Ramos (cell line): ENCODE results near the gene IGF2BP2.

Experiments used
- in situ Hi-C: fragments of 300-500 bp; cut with MboI; formaldehyde crosslinking; loops from one replicate; pipeline ENCODE4 v1.14.3; 2022; ENCODE audit warnings: low sequenced_read_pairs; ENCODE audit not compliant: unreplicated experiment

IGF2BP2 gene

DNA sequence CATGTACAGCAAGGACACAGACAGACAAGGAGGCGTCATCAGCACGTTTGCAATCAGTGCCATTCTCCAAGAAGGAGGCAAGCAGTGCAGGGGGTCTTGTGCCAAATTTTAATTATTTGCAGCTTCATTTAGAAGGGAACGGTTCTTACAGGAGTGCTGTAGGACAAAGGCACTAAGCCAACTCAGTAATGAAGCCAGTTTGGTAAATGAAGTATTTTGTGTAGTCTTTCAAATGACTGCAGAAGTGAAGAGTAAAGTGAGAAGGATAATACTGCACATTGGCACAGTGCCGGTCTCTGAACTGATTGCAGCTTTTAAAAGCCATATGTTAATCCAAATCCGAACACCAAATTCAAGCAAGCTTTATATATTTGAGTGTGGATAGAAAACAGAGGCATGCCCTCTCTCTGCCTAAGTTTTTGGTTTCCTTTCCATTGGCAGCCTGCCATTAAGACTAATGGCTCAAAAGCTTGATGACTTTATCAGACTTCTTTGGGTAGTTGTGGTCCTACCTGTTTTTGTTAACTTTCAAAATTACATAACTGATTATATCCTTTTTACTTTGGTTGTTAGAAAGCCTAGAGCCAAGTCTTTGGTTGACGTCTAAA, 137.5 kb downstream of the IGF2BP2 start:
- in situ Hi-C loops, result no loop called here

GRCh38 chr3:185685231-185686035, 139.4 kb downstream of the IGF2BP2 start:
- in situ Hi-C loops, result no loop called here

- in situ Hi-C loops, result no loop called here
These were observed 144.6 kb downstream of the IGF2BP2 start for GRCh38 chr3:185680231-185680630.

DNA sequence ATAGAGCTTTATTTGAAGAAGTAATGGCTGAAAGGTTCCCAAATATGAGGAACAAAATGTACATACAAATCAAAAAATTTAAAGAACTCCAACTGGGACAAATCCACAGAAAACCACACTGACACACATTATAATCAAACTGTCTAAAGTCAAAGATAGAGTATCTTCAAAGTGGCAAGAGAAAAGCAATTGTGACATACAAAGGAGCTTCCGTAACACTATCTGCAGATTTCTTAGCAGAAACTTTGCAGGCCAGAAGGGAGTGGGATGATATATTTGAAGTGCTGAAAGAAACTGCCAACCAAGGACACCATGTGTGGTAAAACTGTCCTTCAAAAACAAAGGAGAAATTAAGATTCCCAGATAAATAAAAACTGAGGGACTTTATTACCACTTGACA, 146.8 kb downstream of the IGF2BP2 start:
- in situ Hi-C loops, result no loop called here

GRCh38 chr3:185677146-185677829, 147.6 kb downstream of the IGF2BP2 start:
- in situ Hi-C loops, result no loop called here

GRCh38 chr3:185667574-185667973, 157.3 kb downstream of the IGF2BP2 start:
- in situ Hi-C loops, result no loop called here

GRCh38 chr3:185663929-185664328, 160.9 kb downstream of the IGF2BP2 start:
- in situ Hi-C loops, result loop anchor here (5.0 kb wide), 1 partner anchor 103 kb away; no protein-coding TSS in a partner anchor

- in situ Hi-C loops, result loop anchor here (5.0 kb wide), 1 partner anchor 106 kb away; no protein-coding TSS in a partner anchor
These were observed 163.1 kb downstream of the IGF2BP2 start for GRCh38 chr3:185661772-185662171.

- in situ Hi-C loops, result loop anchor here (5.0 kb wide), 1 partner anchor 106 kb away; no protein-coding TSS in a partner anchor
These were observed 163.5 kb downstream of the IGF2BP2 start for GRCh38 chr3:185661296-185661695.

GRCh38 chr3:185659942-185660921, 164.6 kb downstream of the IGF2BP2 start:
- in situ Hi-C loops, result loop anchor here (5.0 kb wide), 1 partner anchor 107 kb away; no protein-coding TSS in a partner anchor

GRCh38 chr3:185658943-185659342, 165.9 kb downstream of the IGF2BP2 start:
- in situ Hi-C loops, result no loop called here

GRCh38 chr3:185658504-185658912, 166.3 kb downstream of the IGF2BP2 start:
- in situ Hi-C loops, result no loop called here

DNA sequence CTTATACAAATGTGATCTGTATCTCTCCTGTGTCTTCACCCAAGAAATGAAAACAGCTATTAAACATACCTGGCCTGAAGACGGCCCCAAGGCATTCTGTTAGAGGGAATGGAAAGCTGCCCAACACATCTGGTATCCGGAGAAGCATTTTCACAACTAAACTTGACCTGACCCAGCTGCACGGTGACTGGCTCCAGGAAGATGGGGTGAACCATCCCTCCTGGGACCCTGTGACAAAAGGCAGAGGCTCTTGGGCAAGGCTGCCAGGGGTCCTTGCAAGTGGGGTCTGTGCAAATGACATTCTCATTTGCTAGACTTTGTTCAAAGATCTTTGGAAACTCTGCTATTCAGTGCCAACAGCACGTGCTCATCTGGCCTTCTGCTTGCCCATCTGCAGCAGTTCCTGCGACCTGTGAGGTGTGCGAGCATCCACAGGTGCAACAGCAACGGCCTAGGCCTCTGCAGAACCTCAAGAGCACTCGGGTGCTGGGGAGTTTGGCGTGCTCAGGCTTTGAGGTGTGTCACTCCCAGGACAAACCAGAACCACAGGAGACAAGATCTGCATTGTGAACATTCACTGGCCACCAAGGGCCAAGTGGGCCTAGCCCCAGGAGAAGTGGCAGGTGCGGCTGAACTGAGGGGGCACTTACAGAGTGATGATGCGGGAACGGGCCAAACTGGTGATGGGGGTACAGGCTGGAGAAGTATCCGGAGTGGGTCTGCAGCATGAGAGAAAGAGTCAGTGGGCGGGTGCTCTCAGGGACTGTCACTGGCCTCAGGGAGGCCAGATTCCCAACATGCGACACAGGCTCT, 166.9 kb downstream of the IGF2BP2 start:
- in situ Hi-C loops, result no loop called here

GRCh38 chr3:185657211-185657610, 167.6 kb downstream of the IGF2BP2 start:
- in situ Hi-C loops, result no loop called here

DNA sequence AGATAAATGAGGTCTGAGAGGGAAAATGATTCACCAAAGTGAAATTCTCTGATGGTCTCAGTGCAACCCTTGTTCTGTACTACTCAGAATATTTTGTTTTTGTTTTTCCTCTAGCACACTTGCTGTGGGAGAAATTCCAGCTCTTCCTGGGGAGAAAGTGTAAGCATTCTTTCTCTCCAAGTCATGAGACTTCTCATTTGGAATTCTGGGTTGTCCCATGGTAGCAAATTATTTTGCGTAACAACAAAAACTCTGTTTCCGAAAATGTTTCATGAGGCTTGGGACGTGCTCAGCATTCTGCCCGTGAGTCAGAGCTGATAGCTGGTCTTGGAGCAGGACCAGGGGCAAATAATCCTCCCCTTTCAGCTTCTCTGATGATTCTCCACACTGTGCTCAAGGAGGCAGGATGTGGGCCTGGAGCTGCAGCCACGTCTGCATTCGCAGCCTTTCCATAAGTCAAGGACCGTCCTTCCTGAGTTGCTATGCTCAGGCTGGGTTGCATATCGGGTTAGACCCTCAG, 168.5 kb downstream of the IGF2BP2 start:
- in situ Hi-C loops, result no loop called here

DNA sequence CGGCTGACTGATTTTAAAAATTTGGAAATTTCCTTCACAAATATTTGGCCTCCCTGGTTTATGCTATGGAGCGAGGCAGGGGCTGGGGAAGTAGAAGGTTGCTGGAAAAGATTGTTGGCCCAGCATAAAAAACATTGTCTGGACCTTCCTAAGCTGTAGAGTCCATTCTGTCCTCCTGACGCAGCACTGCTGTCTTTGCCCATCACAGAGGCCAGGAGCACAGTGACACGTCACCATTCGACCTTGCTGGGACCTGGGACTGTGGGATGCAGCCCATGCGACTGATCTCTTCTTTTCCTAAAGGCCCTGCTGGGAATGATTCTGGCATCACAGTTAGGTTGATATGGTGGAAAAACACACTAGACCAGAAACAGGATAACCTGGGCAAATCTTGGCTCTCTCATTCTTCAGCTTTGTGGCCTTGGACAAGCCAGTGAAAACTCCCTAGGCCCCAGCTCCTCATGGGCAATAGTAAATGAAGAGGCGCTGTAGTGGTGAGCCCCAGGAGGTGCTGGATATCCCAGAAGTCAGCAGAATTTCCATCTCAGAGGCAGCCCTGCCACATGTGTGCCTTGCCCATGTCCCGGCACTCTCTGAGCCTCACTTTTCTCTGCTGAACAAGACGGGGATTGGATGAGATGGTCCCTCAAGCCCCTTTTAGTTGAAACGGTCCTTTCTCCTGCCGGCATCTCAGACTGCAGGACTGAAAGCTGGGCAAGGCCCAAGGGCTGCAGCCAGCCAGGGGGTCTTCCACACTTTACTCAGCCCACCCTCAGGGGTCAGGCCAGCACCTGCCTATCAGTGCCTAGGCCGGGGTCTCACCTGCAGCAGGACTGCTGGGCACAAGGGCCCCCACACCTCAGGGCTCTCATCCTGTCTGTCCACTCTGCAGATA, 169.2 kb downstream of the IGF2BP2 start:
- in situ Hi-C loops, result no loop called here

DNA sequence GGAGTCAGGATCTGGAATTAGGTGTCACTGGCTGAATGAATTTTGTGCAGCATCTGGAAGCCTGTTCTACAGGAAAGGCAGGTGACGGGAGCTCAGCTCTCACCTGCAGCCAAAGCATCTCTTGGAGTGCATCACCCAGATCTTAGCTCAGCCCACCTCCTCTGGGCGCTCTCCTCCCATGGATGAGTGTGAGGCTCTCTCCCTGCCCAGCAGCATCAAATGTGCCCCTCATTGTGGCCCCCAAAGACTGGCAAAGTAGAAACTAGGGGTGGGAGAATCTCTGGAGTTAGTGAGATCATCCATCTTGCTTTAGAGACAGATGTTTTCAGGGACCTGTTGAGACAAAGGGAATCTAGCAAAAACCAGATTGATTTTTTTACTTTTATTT, 170.1 kb downstream of the IGF2BP2 start:
- in situ Hi-C loops, result no loop called here
